GM19023 (cell line): ENCODE results near the gene SYNCRIP.
"Not testable (repeated sequence)": the region's sequence is repeated elsewhere in the genome, so short reads cannot be mapped to it uniquely, and the experiment has no call there.

ENCODE experiments used
- ATAC-seq: cut with Tn5 transposase; IDR thresholded peaks from one replicate; pipeline ENCODE4 v1.9.1; 2021; ENCODE audit warnings: mild to moderate bottlenecking, moderate library complexity; ENCODE audit not compliant: unreplicated experiment

Gene SYNCRIP

DNA sequence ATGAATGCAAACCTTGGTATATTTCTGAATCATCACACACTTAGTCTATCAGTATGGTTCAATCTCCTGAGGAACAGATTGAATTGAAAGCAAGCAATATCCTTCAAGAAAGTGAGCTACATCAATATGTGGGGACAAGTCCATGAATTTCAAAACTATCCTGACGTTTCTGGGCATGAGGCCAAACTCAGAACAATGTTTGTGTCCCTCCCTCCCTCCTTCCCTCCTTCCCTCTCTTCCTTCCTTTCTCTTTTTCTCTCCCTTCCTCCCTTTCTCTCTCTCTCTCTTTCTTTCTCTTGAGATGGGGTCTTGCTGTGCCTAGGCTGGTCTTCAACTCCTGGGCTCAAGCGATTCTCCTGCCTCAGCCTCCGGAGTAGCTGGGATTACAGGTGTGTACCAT, 27.9 kb upstream of the SYNCRIP start:
- no peak for ATAC-seq

GRCh38 chr6:85669735-85670194, 27.1 kb upstream of the SYNCRIP start:
- peak; percentile 95 for ATAC-seq

- ATAC-seq = no peak
Measured at GRCh38 chr6:85662251-85662650, 19.6 kb upstream of the SYNCRIP start.

DNA sequence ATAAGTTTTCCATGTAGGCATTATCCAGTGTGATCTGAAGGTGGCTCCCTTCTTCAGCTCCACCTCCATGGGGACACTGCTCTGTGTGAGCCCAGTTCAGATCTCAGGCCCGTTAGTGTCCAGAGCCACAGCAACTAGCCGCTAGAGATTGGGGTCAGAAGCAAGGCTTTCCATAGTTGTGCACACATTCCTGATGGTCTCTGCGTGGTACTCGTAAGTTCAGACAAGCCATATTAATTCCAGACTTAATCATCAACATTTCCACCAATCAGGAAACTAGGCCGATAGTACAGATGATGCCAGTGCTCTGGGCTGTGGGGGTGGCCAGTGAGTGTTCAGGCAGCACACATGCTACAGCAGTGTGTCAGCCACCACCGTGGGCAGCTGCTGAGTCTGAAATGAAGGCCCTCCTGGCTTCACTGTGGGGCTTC, 17.5 kb upstream of the SYNCRIP start:
- no peak for ATAC-seq

GRCh38 chr6:85650606-85651005, 7.9 kb upstream of the SYNCRIP start:
- no peak for ATAC-seq

DNA sequence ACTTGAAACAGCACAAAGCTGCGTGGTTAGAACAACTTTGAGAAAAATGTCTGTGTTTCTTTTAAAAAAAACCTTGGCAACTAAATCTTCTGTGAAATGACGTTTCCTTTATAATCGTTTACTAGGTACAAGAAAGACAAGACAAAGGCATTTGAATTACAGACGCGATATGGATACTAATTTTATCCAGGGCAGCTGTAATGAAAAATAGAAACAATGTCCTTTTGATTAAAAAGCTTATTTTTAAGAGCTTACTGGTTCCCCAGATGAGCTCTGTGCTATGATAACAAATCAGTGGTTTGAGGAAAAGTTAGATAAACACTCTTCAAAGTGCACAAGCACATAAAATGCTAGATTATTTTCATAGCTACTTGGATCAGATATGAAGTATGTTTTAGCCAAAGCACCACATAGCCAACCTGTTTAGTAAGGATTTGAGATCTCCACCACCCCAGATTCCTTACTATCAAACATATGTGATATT, 1.6 kb upstream of the SYNCRIP start:
- ATAC-seq = no peak

GRCh38 chr6:85643537-85644278, 1.0 kb upstream of the SYNCRIP start:
- peak; percentile 44 for ATAC-seq

DNA sequence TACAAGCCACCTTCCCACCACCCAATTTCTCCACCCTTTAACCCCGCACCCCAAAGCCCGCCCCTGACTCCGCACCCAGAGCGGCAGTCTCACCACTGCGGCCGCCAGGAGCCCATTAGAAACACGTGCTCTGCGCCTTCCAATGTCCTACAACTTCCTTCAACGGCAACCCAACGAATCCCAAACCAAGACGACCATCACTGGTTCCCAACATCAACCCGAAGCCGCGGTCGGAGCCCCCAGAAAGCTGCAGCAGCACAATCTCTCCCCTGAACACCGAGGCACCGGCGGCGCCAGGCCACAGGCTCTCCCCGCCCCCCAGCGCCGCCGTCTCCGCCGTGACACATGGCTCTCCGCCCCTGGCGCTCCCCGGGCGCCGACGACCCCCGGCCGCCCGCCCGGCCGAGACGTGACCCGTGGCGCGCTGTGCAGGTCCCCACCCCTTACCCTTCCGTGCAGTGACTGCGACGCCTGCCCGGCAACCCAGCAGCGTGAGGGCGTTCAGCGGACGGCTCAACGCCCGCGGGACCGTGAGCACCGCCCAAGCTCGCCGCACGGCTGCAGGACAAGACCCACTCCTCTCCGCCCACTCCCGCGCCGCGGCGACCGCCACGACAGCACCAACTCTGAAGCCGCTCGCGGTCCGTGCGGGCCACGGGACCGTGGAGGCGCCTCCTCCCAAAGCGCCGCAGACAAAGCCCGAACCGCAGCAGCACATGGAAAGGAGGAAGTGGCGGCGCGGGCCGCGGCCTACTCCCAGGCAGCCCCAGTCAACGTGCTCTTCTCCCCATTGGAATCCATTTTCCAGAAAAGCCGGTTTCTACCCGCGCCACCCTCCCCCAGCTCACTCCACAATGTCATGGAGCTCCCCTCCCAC, 551 bp downstream of the SYNCRIP start:
- no peak for ATAC-seq

DNA sequence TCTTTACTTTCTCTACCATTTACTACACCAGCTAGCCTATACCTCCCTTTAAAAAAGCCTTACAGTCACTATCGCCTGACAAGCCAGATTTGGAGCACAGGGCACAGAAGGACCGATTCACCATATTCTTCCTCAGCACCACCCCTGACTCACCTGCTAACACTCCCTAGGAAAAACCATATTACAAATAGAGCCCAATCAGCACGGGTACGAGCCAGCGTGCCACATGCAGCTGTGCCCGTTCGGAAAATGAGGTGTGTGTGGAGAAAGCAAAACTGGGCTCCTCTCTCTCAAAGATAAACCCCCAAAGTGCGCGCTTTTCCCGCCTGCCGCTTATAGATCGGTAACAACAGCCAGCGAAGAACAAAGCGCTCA, 1.2 kb downstream of the SYNCRIP start:
- ATAC-seq = no peak

DNA sequence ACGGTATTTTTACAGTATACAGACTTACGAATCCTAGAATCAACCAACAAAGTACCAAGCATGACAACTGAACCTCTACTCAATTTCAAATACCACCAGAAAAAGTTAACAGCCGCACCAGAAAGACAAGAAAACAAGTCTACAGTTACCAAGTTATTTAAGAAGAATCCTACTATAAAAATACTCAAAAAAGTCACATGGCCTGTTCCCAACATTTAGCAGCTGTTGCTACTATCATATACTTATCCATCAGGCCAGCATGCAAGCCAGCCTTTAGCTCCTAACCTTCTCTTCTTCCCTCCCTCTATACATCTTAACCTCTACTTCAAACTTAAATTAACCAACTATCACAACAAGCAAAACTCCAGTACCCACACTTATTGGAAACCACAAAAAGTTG, 1.9 kb downstream of the SYNCRIP start:
- ATAC-seq = no peak

GRCh38 chr6:85637579-85637978, 5.1 kb downstream of the SYNCRIP start:
- ATAC-seq = no peak

GRCh38 chr6:85632164-85632942, 10.3 kb downstream of the SYNCRIP start:
- ATAC-seq = no peak

DNA sequence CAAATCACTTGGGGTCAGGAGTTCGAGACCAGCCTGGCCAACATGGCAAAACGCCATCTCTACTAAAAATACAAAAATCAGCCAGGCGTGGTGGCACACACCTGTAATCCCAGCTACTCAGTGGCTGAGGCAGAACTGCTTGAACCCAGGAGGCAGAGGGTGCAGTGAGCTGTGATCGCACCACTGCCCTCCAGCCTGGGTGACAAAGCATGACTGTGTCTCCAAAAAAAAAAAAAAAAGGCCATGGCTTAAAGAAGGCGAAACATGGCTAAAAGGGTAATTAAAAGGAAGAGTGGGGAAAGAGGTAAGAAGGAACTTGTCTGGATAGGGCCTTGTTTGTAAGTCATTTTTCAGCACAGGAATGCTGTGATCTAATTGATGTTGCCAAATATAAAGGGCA, 11.6 kb downstream of the SYNCRIP start:
- not testable (repeated sequence) for ATAC-seq

GRCh38 chr6:85628353-85628752, 14.3 kb downstream of the SYNCRIP start:
- no peak for ATAC-seq

DNA sequence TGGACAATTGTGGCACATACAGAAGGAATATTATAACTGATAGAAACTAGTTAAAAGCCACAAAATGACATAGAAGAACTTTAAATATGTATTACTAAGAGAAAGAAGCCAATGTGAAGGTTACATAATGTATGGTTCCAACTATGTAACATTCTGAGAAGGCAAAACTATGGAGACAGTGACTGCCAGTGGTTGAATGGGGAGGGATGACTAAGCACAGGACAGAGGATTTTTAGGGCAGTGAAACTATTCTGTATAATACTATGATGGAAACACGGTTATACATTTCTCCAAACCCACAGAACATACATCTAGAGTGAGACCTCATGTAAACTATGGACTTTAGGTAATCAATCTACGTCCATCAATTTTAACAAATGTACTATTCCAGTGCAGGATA, 22.4 kb downstream of the SYNCRIP start:
- no peak for ATAC-seq

GRCh38 chr6:85614780-85615179, 27.9 kb downstream of the SYNCRIP start:
- ATAC-seq = no peak

DNA sequence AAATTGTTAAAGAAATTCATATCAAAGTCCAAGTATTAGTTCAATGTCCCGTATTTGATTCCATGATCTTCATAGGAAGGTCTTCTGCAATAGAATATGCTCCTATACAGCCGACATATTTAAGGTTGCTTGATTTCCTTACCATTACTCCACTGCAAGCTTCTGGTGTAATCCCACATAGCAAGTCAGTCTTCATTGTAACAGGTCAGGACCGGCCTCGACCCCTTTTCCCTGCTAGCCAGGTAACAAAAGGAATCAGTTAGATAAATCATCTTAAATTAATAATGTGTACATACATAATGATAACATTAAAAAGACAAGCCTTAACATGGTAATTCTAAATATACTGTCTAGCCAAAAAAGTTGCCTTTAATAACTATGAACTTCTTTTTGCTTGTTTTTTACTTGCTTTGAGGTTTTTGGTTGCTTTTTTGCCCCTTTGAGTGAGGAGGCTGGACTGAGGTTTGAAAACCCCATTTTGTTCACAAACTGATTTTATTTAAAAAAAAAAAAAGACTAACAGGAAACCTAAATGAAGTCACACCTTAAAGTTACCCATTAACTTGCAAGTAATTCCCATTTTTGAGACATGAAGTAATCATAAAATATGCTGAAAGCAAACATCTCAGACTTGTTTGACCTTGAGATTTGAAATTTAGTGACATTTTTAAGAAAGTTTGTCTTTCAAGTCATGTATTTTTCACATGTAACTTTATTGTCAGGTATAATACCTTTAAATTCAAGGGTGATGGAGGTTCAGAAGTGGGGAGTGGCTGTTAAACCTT, 29.8 kb downstream of the SYNCRIP start:
- ATAC-seq = no peak

GRCh38 chr6:85610182-85610895, 32.3 kb downstream of the SYNCRIP start:
- no peak for ATAC-seq

GRCh38 chr6:85602100-85602499, 40.6 kb downstream of the SYNCRIP start:
- ATAC-seq = no peak
